HepG2 (cell line): ENCODE results near the gene NADK2. TPM values are rescaled to one million over a fixed set of nuclear protein-coding genes. Genes with fewer than 3 reads are reported as not detected.

Experiments used
- AGO1 ChIP-seq: fragments of 200-400 bp; formaldehyde crosslinking; IDR thresholded peaks from 2 replicates; pipeline ENCODE4 v1.6.1; 2017; ENCODE audit warnings: mild to moderate bottlenecking, low read depth, low read length, moderate library complexity; ENCODE audit not compliant: poor library complexity, severe bottlenecking
- ETV5 ChIP-seq: IDR thresholded peaks from 2 replicates; pipeline ENCODE4 v1.6.1; 2018; ENCODE audit warnings: missing biosample characterization, missing genetic modification reagents, inconsistent platforms, borderline replicate concordance
- HES4 ChIP-seq: sonication (generic); formaldehyde crosslinking; IDR thresholded peaks from 2 replicates; pipeline ENCODE4 v1.9.0; 2021; ENCODE audit warnings: mild to moderate bottlenecking, missing genetic modification reagents, borderline replicate concordance
- IRF2 ChIP-seq: IDR thresholded peaks from 2 replicates; pipeline ENCODE4 v1.6.1; 2018; ENCODE audit warnings: missing genetic modification reagents, missing compliant biosample characterization
- MYNN ChIP-seq: sonication (generic); formaldehyde crosslinking; IDR thresholded peaks from 2 replicates; pipeline ENCODE4 v1.4.0; 2020; ENCODE audit warnings: mild to moderate bottlenecking, low read depth, missing genetic modification reagents
- NCOA1 ChIP-seq: sonication (generic); formaldehyde crosslinking; IDR thresholded peaks from 2 replicates; pipeline ENCODE4 v1.9.0; 2021; ENCODE audit warnings: missing genetic modification reagents
- RBM22 ChIP-seq: fragments of 200-400 bp; formaldehyde crosslinking; optimal IDR thresholded peaks from 2 replicates; pipeline ENCODE3; 2017; ENCODE audit warnings: mild to moderate bottlenecking, low read length, moderate library complexity
- SAP130 ChIP-seq: IDR thresholded peaks from 2 replicates; pipeline ENCODE4 v1.6.1; 2016; ENCODE audit warnings: low read depth
- SRSF4 ChIP-seq: fragments of 200-400 bp; formaldehyde crosslinking; IDR thresholded peaks from one replicate; pipeline ENCODE4 v1.6.1; 2018; ENCODE audit warnings: mild to moderate bottlenecking, low read depth, low read length, moderate library complexity; ENCODE audit not compliant: poor library complexity, severe bottlenecking
- ZFP41 ChIP-seq: sonication (generic); formaldehyde crosslinking; IDR thresholded peaks from 2 replicates; pipeline ENCODE4 v1.4.0; 2020; ENCODE audit warnings: mild to moderate bottlenecking, missing genetic modification reagents, borderline replicate concordance
- ZFP82 ChIP-seq: sonication (generic); formaldehyde crosslinking; IDR thresholded peaks from 2 replicates; pipeline ENCODE4 v1.5.1; 2020; ENCODE audit warnings: mild to moderate bottlenecking, missing genetic modification reagents, borderline replicate concordance
- ZFY ChIP-seq: sonication (generic); formaldehyde crosslinking; IDR thresholded peaks from 2 replicates; pipeline ENCODE4 v1.4.0; 2020; ENCODE audit warnings: missing genetic modification reagents
- ZNF282 ChIP-seq: fragments of 450-650 bp; IDR thresholded peaks from 2 replicates; pipeline ENCODE4 v1.6.1; 2018; ENCODE audit not compliant: partially characterized antibody
- ZNF331 ChIP-seq: sonication (generic); formaldehyde crosslinking; IDR thresholded peaks from 2 replicates; pipeline ENCODE4 v1.4.0; 2020; ENCODE audit warnings: missing genetic modification reagents
- ZNF672 ChIP-seq: sonication (generic); formaldehyde crosslinking; IDR thresholded peaks from 2 replicates; pipeline ENCODE4 v1.8.1; 2022; ENCODE audit warnings: missing genetic modification reagents
- ZNF703 ChIP-seq: sonication (generic); formaldehyde crosslinking; IDR thresholded peaks from 2 replicates; pipeline ENCODE4 v1.5.1; 2020; ENCODE audit warnings: missing genetic modification reagents, mild to moderate bottlenecking, moderate library complexity, borderline replicate concordance
- polyA plus RNA-seq, 8 experiments: library from polyadenylated mRNA; depleted of rRNA in 3 of 8; stranded (reverse) in 7 of 8; unstranded in 1 of 8; fragments of >200 nt; fragmentation: Illumina TruSeq in 4 of 8; extraction: Trizol in 4 of 8; gene quantifications; 2 replicates each; pipeline versions ENCODE4 v1.2.1 to v1.2.3, GENCODE V29; 2011 to 2016; ENCODE audit warnings: low read depth in 4 of 8, missing spikeins in 1 of 8, mixed read lengths in 1 of 8; ENCODE audit not compliant: insufficient read depth in 1 of 8
- total RNA-seq, 5 experiments: library from RNA; depleted of rRNA; stranded (reverse); fragments of >200 nt; fragmentation: Illumina TruSeq; extraction: Trizol; gene quantifications; 2 replicates each; pipeline ENCODE4 v1.2.3, GENCODE V29; 2016; ENCODE audit warnings: low read depth in 1 of 5
- TF ChIP-seq, protein P1 (sequence below): IDR thresholded peaks from 2 replicates; pipeline ENCODE4 v1.6.1; 2018; ENCODE audit warnings: missing genetic modification reagents, mild to moderate bottlenecking, missing compliant biosample characterization
- TF ChIP-seq, protein P2 (sequence below): IDR thresholded peaks from 2 replicates; pipeline ENCODE4 v1.6.1; 2018; ENCODE audit warnings: missing genetic modification reagents
- TF ChIP-seq, protein P3 (sequence below): sonication (generic); formaldehyde crosslinking; IDR thresholded peaks from 2 replicates; pipeline ENCODE4 v1.5.1; 2020; ENCODE audit warnings: mild to moderate bottlenecking, missing genetic modification reagents, moderate library complexity
- TF ChIP-seq, protein P4 (sequence below): sonication (generic); formaldehyde crosslinking; IDR thresholded peaks from 2 replicates; pipeline ENCODE4 v1.4.0; 2020; ENCODE audit warnings: missing genetic modification reagents, mild to moderate bottlenecking, borderline replicate concordance

NADK2 gene
- total and polyA plus RNA-seq, 2 of the 13 experiments (the other 11 are each of a cell fraction or from before 2014, with no cell fraction given) = 13.9 to 71.4 TPM

DNA sequence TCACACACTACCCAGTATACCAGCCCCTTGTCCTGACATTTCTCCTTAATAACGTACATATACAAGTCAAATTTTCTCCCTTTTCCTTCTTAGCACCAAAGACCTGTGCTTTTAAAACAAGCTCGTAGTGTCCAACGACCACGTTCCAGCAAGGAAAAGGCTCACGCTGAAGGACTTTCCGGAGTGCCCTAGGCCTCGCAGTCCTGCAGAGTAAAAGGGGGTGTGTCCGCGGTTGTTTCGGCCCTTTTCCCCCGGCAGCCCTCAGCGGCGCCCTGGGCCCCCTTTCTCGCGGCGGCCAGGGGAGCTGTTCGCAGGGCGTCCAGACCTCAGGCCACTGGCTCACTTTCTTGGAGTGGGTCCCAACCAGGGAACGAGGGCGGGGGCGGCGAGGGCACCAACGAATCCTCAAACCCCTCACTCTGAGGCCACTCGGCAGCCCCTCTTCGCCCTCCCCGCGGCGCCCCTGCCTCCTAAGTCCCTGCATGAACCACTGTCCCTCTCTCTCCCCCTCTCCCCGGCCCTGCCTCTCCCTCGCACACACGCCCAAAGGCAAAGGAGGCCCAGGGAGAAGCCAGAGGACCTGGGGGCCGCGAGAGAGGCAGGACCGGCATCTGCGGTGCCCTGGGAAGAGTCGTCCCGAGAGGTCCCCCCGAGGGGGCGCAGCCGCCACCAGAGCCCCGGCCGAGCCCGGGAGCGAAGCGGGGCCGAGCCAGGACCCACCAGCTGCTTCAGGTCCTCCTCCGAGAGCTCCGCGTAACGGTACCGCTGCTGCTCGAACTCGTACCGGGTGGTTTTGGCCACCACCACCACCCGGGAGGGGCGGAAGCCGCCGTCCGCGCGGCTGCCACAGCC is 720 bp downstream of the NADK2 start (continued):
- TF ChIP-seq AGO1 (no peak), HES4 (CRISPR knock-in tag) (no peak), ZFP41 (CRISPR knock-in tag) (no peak), NCOA1 (CRISPR knock-in tag) (no peak), SAP130 (peak; percentile 66), MYNN (CRISPR knock-in tag) (no peak), ETV5 (CRISPR knock-in tag) (no peak), ZNF672 (no peak), ZFP82 (CRISPR knock-in tag) (0 out of 2 replicates have a peak, but pooled peaks have one; percentile 25), ZNF703 (CRISPR knock-in tag) (no peak), ZNF331 (CRISPR knock-in tag) (no peak), ZFY (CRISPR knock-in tag) (peak; percentile 87), ZNF282 (no peak), RBM22 (no peak), IRF2 (0 out of 2 replicates have a peak, but pooled peaks have one; percentile 23), SRSF4 (no peak)
- TF ChIP-seq, protein P1, sequence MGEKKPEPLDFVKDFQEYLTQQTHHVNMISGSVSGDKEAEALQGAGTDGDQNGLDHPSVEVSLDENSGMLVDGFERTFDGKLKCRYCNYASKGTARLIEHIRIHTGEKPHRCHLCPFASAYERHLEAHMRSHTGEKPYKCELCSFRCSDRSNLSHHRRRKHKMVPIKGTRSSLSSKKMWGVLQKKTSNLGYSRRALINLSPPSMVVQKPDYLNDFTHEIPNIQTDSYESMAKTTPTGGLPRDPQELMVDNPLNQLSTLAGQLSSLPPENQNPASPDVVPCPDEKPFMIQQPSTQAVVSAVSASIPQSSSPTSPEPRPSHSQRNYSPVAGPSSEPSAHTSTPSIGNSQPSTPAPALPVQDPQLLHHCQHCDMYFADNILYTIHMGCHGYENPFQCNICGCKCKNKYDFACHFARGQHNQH (CRISPR knock-in tag) = peak; percentile 54; the same call in 1 of the 2 replicates
- TF ChIP-seq, protein P2, sequence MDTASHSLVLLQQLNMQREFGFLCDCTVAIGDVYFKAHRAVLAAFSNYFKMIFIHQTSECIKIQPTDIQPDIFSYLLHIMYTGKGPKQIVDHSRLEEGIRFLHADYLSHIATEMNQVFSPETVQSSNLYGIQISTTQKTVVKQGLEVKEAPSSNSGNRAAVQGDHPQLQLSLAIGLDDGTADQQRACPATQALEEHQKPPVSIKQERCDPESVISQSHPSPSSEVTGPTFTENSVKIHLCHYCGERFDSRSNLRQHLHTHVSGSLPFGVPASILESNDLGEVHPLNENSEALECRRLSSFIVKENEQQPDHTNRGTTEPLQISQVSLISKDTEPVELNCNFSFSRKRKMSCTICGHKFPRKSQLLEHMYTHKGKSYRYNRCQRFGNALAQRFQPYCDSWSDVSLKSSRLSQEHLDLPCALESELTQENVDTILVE = no peak; the same call in 1 of the 2 replicates
- TF ChIP-seq, protein P3, sequence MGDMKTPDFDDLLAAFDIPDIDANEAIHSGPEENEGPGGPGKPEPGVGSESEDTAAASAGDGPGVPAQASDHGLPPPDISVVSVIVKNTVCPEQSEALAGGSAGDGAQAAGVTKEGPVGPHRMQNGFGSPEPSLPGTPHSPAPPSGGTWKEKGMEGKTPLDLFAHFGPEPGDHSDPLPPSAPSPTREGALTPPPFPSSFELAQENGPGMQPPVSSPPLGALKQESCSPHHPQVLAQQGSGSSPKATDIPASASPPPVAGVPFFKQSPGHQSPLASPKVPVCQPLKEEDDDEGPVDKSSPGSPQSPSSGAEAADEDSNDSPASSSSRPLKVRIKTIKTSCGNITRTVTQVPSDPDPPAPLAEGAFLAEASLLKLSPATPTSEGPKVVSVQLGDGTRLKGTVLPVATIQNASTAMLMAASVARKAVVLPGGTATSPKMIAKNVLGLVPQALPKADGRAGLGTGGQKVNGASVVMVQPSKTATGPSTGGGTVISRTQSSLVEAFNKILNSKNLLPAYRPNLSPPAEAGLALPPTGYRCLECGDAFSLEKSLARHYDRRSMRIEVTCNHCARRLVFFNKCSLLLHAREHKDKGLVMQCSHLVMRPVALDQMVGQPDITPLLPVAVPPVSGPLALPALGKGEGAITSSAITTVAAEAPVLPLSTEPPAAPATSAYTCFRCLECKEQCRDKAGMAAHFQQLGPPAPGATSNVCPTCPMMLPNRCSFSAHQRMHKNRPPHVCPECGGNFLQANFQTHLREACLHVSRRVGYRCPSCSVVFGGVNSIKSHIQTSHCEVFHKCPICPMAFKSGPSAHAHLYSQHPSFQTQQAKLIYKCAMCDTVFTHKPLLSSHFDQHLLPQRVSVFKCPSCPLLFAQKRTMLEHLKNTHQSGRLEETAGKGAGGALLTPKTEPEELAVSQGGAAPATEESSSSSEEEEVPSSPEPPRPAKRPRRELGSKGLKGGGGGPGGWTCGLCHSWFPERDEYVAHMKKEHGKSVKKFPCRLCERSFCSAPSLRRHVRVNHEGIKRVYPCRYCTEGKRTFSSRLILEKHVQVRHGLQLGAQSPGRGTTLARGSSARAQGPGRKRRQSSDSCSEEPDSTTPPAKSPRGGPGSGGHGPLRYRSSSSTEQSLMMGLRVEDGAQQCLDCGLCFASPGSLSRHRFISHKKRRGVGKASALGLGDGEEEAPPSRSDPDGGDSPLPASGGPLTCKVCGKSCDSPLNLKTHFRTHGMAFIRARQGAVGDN = peak; percentile 65
- TF ChIP-seq, protein P4, sequence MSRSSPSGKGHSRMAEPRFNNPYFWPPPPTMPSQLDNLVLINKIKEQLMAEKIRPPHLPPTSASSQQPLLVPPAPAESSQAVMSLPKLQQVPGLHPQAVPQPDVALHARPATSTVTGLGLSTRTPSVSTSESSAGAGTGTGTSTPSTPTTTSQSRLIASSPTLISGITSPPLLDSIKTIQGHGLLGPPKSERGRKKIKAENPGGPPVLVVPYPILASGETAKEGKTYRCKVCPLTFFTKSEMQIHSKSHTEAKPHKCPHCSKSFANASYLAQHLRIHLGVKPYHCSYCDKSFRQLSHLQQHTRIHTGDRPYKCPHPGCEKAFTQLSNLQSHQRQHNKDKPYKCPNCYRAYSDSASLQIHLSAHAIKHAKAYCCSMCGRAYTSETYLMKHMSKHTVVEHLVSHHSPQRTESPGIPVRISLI (CRISPR knock-in tag) = no peak
